Stomach (tissue), 4 donors: Measurements from ENCODE around the gene PNKP.

Source experiments
- CTCF ChIP-seq, 7 experiments: fragments of 450-650 bp in 4 of 7; fragments of 200-600 bp in 3 of 7; sonication (generic) in 3 of 7; IDR thresholded peaks; one replicate each; pipeline ENCODE4 v1.5.1; 2016 to 2019; ENCODE audit warnings: antibody characterized with exemption in 7 of 7, control low read depth in 2 of 7, mild to moderate bottlenecking in 1 of 7
- EP300 ChIP-seq: sonication (generic); formaldehyde crosslinking; IDR thresholded peaks from one replicate; pipeline ENCODE4 v1.6.1; 2017; ENCODE audit warnings: antibody characterized with exemption
- POLR2A ChIP-seq, 4 donors: fragments of 450-650 bp; IDR thresholded peaks; one replicate each; pipeline ENCODE4 v1.6.1; 2016; ENCODE audit warnings: antibody characterized with exemption in 4 of 4, control low read depth in 2 of 4, mild to moderate bottlenecking in 1 of 4, moderate library complexity in 1 of 4
- POLR2AphosphoS5 ChIP-seq, 3 donors: sonication (generic); formaldehyde crosslinking; IDR thresholded peaks; one replicate each; pipeline ENCODE4 v1.6.1; 2016; ENCODE audit warnings: antibody characterized with exemption in 3 of 3

- TF ChIP-seq CTCF (IDR thresholded peaks at IDR 0.05) (no peak), POLR2AphosphoS5 (IDR thresholded peaks at IDR 0.05) (no peak), EP300 (no peak), POLR2A (IDR thresholded peaks at IDR 0.05) (no peak)
Measured at GRCh38 chr19:49873129-49873521, 5.7 kb upstream of the PNKP start.
